Activated T-cell treated with anti-CD3 and anti-CD28 coated beads, Interleukin-2, amount 50 U/mL, for 24 hours (primary cell): ENCODE measurements around the gene ELK4.
A peak's percentile ranks its signal among the peaks of the same experiment; 100 is the strongest.

ENCODE experiments used
- DNase-seq: peaks from one replicate; pipeline ENCODE4 v3.0.0-alpha.2; 2020
- H3K27ac Mint-ChIP-seq: 2 replicates; pipeline ENCODE4 v1.8.0; 2020; ENCODE audit warnings: mild to moderate bottlenecking, mixed read lengths
- H3K27me3 Mint-ChIP-seq: 2 replicates; pipeline ENCODE4 v1.8.0; 2020; ENCODE audit warnings: mixed read lengths
- H3K36me3 Mint-ChIP-seq: 2 replicates; pipeline ENCODE4 v1.8.0; 2020; ENCODE audit warnings: low read depth, mixed read lengths
- H3K4me1 Mint-ChIP-seq: 2 replicates; pipeline ENCODE4 v1.8.0; 2020; ENCODE audit warnings: low read depth, mixed read lengths
- H3K4me3 Mint-ChIP-seq: 2 replicates; pipeline ENCODE4 v1.8.0; 2020; ENCODE audit warnings: mild to moderate bottlenecking, moderate library complexity, mixed read lengths
- H3K9me3 Mint-ChIP-seq: 2 replicates; pipeline ENCODE4 v1.8.0; 2020; ENCODE audit warnings: mixed read lengths

ELK4 gene

GRCh38 chr1:205600085-205600484 is 31.7 kb downstream of the ELK4 start:
- Mint-ChIP-seq H3K9me3 (no peaks in the 10 kb centered on the region), H3K36me3 (peaks cover 72% of the 10 kb centered on the region), H3K27me3 (no peaks in the 10 kb centered on the region), H3K4me1 (peaks cover 45% of the 10 kb centered on the region), H3K4me3 (no peak overlapping the region), H3K27ac (peak overlapping the region; percentile 90)
- DNase-seq, result no peak

- Mint-ChIP-seq H3K27ac (peak overlapping the region; percentile 90), H3K27me3 (no peaks in the 10 kb centered on the region), H3K4me3 (no peak overlapping the region), H3K9me3 (no peaks in the 10 kb centered on the region), H3K4me1 (peaks cover 42% of the 10 kb centered on the region), H3K36me3 (peaks cover 70% of the 10 kb centered on the region)
- DNase-seq, result no peak
Measured at GRCh38 chr1:205599669-205600042, 32.2 kb downstream of the ELK4 start.

- Mint-ChIP-seq H3K27me3 (no peaks in the 10 kb centered on the region), H3K36me3 (peaks cover 67% of the 10 kb centered on the region), H3K4me3 (no peak overlapping the region), H3K27ac (peak overlapping the region; percentile 90), H3K4me1 (peaks cover 41% of the 10 kb centered on the region), H3K9me3 (no peaks in the 10 kb centered on the region)
- no peak for DNase-seq
Measured at GRCh38 chr1:205598841-205599668, 32.8 kb downstream of the ELK4 start.

GRCh38 chr1:205597691-205598314 is 34.0 kb downstream of the ELK4 start:
- Mint-ChIP-seq H3K36me3 (peaks cover 62% of the 10 kb centered on the region), H3K4me1 (peaks cover 46% of the 10 kb centered on the region), H3K4me3 (no peak overlapping the region), H3K27ac (peak overlapping the region; percentile 22), H3K27me3 (no peaks in the 10 kb centered on the region), H3K9me3 (no peaks in the 10 kb centered on the region)
- DNase-seq, result no peak

GRCh38 chr1:205596876-205597275 is 34.9 kb downstream of the ELK4 start:
- DNase-seq, result no peak
- no peaks in the 10 kb centered on the region for H3K9me3 Mint-ChIP-seq
- peak overlapping the region; percentile 72 for H3K27ac Mint-ChIP-seq
- H3K4me1 Mint-ChIP-seq, result peaks cover 52% of the 10 kb centered on the region
- peaks cover 59% of the 10 kb centered on the region for H3K36me3 Mint-ChIP-seq
- H3K27me3 Mint-ChIP-seq, result no peaks in the 10 kb centered on the region
- no peak overlapping the region for H3K4me3 Mint-ChIP-seq

- peak overlapping the region; percentile 50 for H3K27ac Mint-ChIP-seq
- peaks cover 55% of the 10 kb centered on the region for H3K4me1 Mint-ChIP-seq
- H3K36me3 Mint-ChIP-seq, result peaks cover 55% of the 10 kb centered on the region
- H3K4me3 Mint-ChIP-seq, result no peak overlapping the region
- no peaks in the 10 kb centered on the region for H3K9me3 Mint-ChIP-seq
- no peaks in the 10 kb centered on the region for H3K27me3 Mint-ChIP-seq
- DNase-seq, result no peak
Measured at GRCh38 chr1:205595861-205596260, 36.0 kb downstream of the ELK4 start.

GRCh38 chr1:205595435-205595834 is 36.4 kb downstream of the ELK4 start:
- H3K27ac Mint-ChIP-seq, result peak overlapping the region; percentile 50
- H3K9me3 Mint-ChIP-seq, result no peaks in the 10 kb centered on the region
- no peak overlapping the region for H3K4me3 Mint-ChIP-seq
- DNase-seq, result no peak
- no peaks in the 10 kb centered on the region for H3K27me3 Mint-ChIP-seq
- peaks cover 54% of the 10 kb centered on the region for H3K4me1 Mint-ChIP-seq
- peaks cover 51% of the 10 kb centered on the region for H3K36me3 Mint-ChIP-seq

GRCh38 chr1:205594846-205595245 is 37.0 kb downstream of the ELK4 start:
- DNase-seq, result no peak
- H3K4me3 Mint-ChIP-seq, result no peak overlapping the region
- H3K27me3 Mint-ChIP-seq, result no peaks in the 10 kb centered on the region
- peaks cover 47% of the 10 kb centered on the region for H3K36me3 Mint-ChIP-seq
- no peaks in the 10 kb centered on the region for H3K9me3 Mint-ChIP-seq
- H3K4me1 Mint-ChIP-seq, result peaks cover 48% of the 10 kb centered on the region
- no peak overlapping the region for H3K27ac Mint-ChIP-seq

- Mint-ChIP-seq H3K4me1 (peaks cover 41% of the 10 kb centered on the region), H3K4me3 (peak overlapping the region; percentile 58), H3K9me3 (no peaks in the 10 kb centered on the region), H3K27ac (peak overlapping the region; percentile 84), H3K36me3 (peaks cover 38% of the 10 kb centered on the region), H3K27me3 (no peaks in the 10 kb centered on the region)
- no peak for DNase-seq
Measured at GRCh38 chr1:205593967-205594366, 37.8 kb downstream of the ELK4 start.

GRCh38 chr1:205593532-205593931 is 38.3 kb downstream of the ELK4 start:
- H3K9me3 Mint-ChIP-seq, result no peaks in the 10 kb centered on the region
- peak overlapping the region; percentile 84 for H3K27ac Mint-ChIP-seq
- H3K4me3 Mint-ChIP-seq, result peak overlapping the region; percentile 58
- H3K4me1 Mint-ChIP-seq, result peaks cover 44% of the 10 kb centered on the region
- no peaks in the 10 kb centered on the region for H3K27me3 Mint-ChIP-seq
- no peak for DNase-seq
- H3K36me3 Mint-ChIP-seq, result peaks cover 34% of the 10 kb centered on the region

GRCh38 chr1:205592443-205593003 is 39.3 kb downstream of the ELK4 start:
- Mint-ChIP-seq H3K4me1 (peaks cover 42% of the 10 kb centered on the region), H3K27me3 (no peaks in the 10 kb centered on the region), H3K27ac (peak overlapping the region; percentile 73), H3K36me3 (peaks cover 24% of the 10 kb centered on the region), H3K4me3 (peak overlapping the region; percentile 64), H3K9me3 (no peaks in the 10 kb centered on the region)
- DNase-seq, result no peak

GRCh38 chr1:205591522-205592351 is 40.1 kb downstream of the ELK4 start:
- Mint-ChIP-seq H3K9me3 (no peaks in the 10 kb centered on the region), H3K27me3 (no peaks in the 10 kb centered on the region), H3K36me3 (peaks cover 18% of the 10 kb centered on the region), H3K4me1 (peaks cover 40% of the 10 kb centered on the region), H3K4me3 (peak overlapping the region; percentile 81), H3K27ac (peak overlapping the region; percentile 88)
- peak; percentile 96 for DNase-seq

- Mint-ChIP-seq H3K4me3 (no peak overlapping the region), H3K27me3 (no peaks in the 10 kb centered on the region), H3K9me3 (no peaks in the 10 kb centered on the region), H3K27ac (no peak overlapping the region), H3K4me1 (peaks cover 37% of the 10 kb centered on the region), H3K36me3 (peaks cover 12% of the 10 kb centered on the region)
- no peak for DNase-seq
Measured at GRCh38 chr1:205590777-205591513, 40.9 kb downstream of the ELK4 start.

- H3K9me3 Mint-ChIP-seq, result no peaks in the 10 kb centered on the region
- H3K4me3 Mint-ChIP-seq, result no peak overlapping the region
- H3K36me3 Mint-ChIP-seq, result peaks cover 8% of the 10 kb centered on the region
- peaks cover 34% of the 10 kb centered on the region for H3K4me1 Mint-ChIP-seq
- DNase-seq, result no peak
- peak overlapping the region; percentile 30 for H3K27ac Mint-ChIP-seq
- H3K27me3 Mint-ChIP-seq, result no peaks in the 10 kb centered on the region
Measured at GRCh38 chr1:205590457-205590768, 41.4 kb downstream of the ELK4 start.
